Mammary epithelial cell (primary cell): ENCODE results near the gene CYLD.

ENCODE experiments used
- EZH2 ChIP-seq: IDR thresholded peaks from 2 replicates; pipeline ENCODE4 v1.6.1; 2012; ENCODE audit warnings: low read length, inconsistent platforms, borderline replicate concordance
- TF ChIP-seq, protein P1 (sequence below), 2 donors: IDR thresholded peaks in 1 of 2; conservative IDR thresholded peaks in 1 of 2; 2 replicates each; pipeline ENCODE4 v1.5.1; 2011 to 2012; ENCODE audit warnings: inconsistent platforms in 2 of 2, low read length in 2 of 2, mild to moderate bottlenecking in 2 of 2, control low read depth in 1 of 2, low read depth in 1 of 2; ENCODE audit not compliant: insufficient read depth in 1 of 2; ENCODE audit errors: extremely low read depth in 1 of 2

DNA sequence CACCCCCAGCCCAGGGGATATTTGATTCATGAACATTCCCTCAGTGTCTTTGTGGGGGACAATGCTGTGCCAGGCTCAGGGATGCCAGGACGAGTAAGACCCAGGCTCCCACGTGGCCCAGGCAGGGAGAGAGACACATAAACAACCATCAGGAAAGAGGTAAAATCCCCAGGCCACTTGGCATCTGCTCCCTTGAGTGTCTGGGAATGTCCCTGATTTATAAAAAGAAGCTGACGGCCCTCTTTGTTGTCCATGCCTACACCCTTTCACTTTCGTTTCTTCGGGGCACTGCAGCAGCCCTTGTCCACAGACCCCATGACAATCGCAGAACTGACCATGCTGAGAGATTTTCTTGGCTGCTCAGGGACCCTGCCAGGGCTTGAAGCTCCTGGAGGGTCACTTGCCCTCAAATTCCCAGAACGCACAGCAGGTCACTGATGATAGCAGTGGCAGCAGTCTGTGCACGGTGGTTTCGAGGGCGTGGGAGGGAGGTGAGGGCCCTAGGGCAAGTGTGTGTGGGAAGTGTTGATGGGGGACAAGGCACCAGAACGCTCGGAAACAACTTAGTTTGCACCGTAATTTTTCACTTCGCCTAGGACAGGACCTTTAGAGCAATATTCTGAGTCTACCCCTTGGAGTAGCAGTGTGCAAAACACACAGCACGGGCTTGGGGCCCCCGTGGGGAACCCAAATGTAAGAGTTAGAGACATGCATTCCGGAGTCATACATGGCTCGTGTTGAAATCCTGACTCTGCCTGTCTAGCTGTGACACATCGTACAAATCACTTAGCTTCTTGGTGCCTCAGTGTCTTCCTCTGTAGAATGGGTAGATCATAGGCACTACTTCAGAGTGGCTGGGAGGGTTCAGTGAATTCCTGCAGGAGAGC, 43.8 kb upstream of the CYLD start:
- no peak for TF ChIP-seq EZH2
- TF ChIP-seq, protein P1, sequence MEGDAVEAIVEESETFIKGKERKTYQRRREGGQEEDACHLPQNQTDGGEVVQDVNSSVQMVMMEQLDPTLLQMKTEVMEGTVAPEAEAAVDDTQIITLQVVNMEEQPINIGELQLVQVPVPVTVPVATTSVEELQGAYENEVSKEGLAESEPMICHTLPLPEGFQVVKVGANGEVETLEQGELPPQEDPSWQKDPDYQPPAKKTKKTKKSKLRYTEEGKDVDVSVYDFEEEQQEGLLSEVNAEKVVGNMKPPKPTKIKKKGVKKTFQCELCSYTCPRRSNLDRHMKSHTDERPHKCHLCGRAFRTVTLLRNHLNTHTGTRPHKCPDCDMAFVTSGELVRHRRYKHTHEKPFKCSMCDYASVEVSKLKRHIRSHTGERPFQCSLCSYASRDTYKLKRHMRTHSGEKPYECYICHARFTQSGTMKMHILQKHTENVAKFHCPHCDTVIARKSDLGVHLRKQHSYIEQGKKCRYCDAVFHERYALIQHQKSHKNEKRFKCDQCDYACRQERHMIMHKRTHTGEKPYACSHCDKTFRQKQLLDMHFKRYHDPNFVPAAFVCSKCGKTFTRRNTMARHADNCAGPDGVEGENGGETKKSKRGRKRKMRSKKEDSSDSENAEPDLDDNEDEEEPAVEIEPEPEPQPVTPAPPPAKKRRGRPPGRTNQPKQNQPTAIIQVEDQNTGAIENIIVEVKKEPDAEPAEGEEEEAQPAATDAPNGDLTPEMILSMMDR (conservative IDR thresholded peaks at IDR 0.05 in 1 of 2, IDR thresholded peaks at IDR 0.05 in 1 of 2; ENCODE audit: extremely low read depth in 1 of 2, insufficient read depth in 1 of 2, low read depth in 1 of 2, low read length in 2 of 2): no peak
